Caco-2 (cell line): ENCODE measurements around the gene OR5B12. TPM values are rescaled to one million over a fixed set of nuclear protein-coding genes. Genes with fewer than 3 reads are reported as not detected.
"Not testable (repeated sequence)": the region's sequence is repeated elsewhere in the genome, so short reads cannot be mapped to it uniquely, and the experiment has no call there.

ENCODE experiments used
- BruUV-seq: library from RNA; stranded (reverse); fragments of 400-500 nt; replicated peaks from 2 replicates; lab custom pipeline; 2021; lab: Mats Ljungman, UMichigan
- CTCF ChIA-PET: fragments of 300-600 bp; sonication (Branson Sonifier 250); formaldehyde crosslinking; loops from one replicate; lab custom pipeline; 2022; ENCODE audit warnings: antibody characterized with exemption; lab: Charles Lee
- POLR2A ChIA-PET: fragments of 300-600 bp; sonication (Branson Sonifier 250); formaldehyde crosslinking; loops from one replicate; lab custom pipeline; 2022; ENCODE audit warnings: antibody characterized with exemption; lab: Charles Lee
- DNase-seq, 2 experiments: peaks; one replicate each; pipeline versions ENCODE4 v3.0.0 to v3.0.0-alpha.2; 2020 to 2022
- H3K27me3 ChIP-seq: replicated peaks from 2 replicates; pipeline ENCODE4 v1.6.0; 2011; ENCODE audit warnings: low read length; ENCODE audit not compliant: control insufficient read depth, insufficient read depth
- H3K36me3 ChIP-seq: 2 replicates; pipeline ENCODE4 v1.5.1; 2011; ENCODE audit warnings: low read length; ENCODE audit not compliant: control insufficient read depth, insufficient read depth
- H3K4me1 ChIP-seq: fragments of 250-450 bp; sonication (Bioruptor Pico); 2 replicates; pipeline ENCODE4 v1.5.1; 2020; ENCODE audit warnings: mild to moderate bottlenecking
- H3K4me3 ChIP-seq: 2 replicates; pipeline ENCODE4 v1.5.1; 2011; ENCODE audit warnings: low read depth, mild to moderate bottlenecking, control low read depth, low read length
- H3K9me3 ChIP-seq: fragments of 250-450 bp; sonication (Bioruptor Pico); 2 replicates; pipeline ENCODE4 v1.5.1; 2020; ENCODE audit warnings: mild to moderate bottlenecking, moderate library complexity
- H3K27ac Mint-ChIP-seq: one replicate; pipeline ENCODE4 v1.8.0; 2022; ENCODE audit warnings: mixed read lengths; ENCODE audit not compliant: unreplicated experiment
- H3K27me3 Mint-ChIP-seq: one replicate; pipeline ENCODE4 v1.8.0; 2022; ENCODE audit warnings: mixed read lengths; ENCODE audit not compliant: insufficient read depth, unreplicated experiment
- H3K36me3 Mint-ChIP-seq: one replicate; pipeline ENCODE4 v1.8.0; 2022; ENCODE audit warnings: mild to moderate bottlenecking, mixed read lengths; ENCODE audit not compliant: insufficient read depth, unreplicated experiment
- H3K4me1 Mint-ChIP-seq: one replicate; pipeline ENCODE4 v1.8.0; 2022; ENCODE audit warnings: low read depth, mixed read lengths; ENCODE audit not compliant: unreplicated experiment
- H3K4me3 Mint-ChIP-seq: one replicate; pipeline ENCODE4 v1.8.0; 2022; ENCODE audit warnings: mild to moderate bottlenecking, moderate library complexity, mixed read lengths; ENCODE audit not compliant: unreplicated experiment
- H3K9me3 Mint-ChIP-seq: one replicate; pipeline ENCODE4 v1.8.0; 2022; ENCODE audit warnings: mixed read lengths; ENCODE audit not compliant: unreplicated experiment
- intact Hi-C: fragments of 100-400 bp; cut with micrococcal nuclease; formaldehyde crosslinking; loops from one replicate; pipeline ENCODE4 v1.10.0; 2022; ENCODE audit not compliant: unreplicated experiment
- total RNA-seq: library from RNA; stranded (reverse); gene quantifications from 2 replicates; pipeline ENCODE4 v1.2.3, GENCODE V29; 2022
- TF ChIP-seq, protein P1 (sequence below), 2 experiments: fragments of 200-600 bp in 1 of 2; IDR thresholded peaks; 1 replicate in 1 of 2; 2 replicates in 1 of 2; pipeline versions ENCODE4 v1.5.1 to v1.8.0; 2011 to 2022; ENCODE audit warnings: antibody characterized with exemption in 1 of 2, control low read depth in 1 of 2, inconsistent platforms in 1 of 2, low read depth in 1 of 2, low read length in 1 of 2, mild to moderate bottlenecking in 1 of 2, moderate library complexity in 1 of 2; ENCODE audit not compliant: insufficient read depth in 1 of 2, severe bottlenecking in 1 of 2, unreplicated experiment in 1 of 2

Gene OR5B12
- total RNA-seq, 1 experiment from 2014 or later, result not detected

DNA sequence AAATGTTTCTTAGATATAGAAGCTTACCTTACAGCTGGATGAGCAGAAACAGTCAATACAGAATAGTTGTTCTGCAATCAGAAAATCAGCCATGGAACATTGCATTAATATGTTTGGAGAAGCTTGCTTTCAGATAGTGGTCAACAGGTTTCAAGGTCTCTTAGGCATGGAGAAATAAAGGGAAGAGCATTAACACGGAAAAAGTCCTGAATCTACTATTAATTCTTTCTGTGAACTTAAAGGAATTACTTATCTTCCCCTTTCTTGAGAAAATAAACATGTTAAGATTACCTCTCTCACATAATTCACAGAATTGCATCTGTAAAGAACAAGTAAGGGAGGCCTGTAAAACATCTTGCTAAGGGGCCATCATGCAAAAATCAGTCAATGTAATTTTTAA is 35.3 kb downstream of the OR5B12 start, which contains the start of gene OR5B3:
OR5B3 (minus strand) TSS at position 101 of the 400 bp plus-strand sequence. CDS start 3,465 bp downstream, outside the sequence.
- Mint-ChIP-seq H3K27ac (no peak within 1 kb of the TSS), H3K9me3 (peaks cover 21% of the 10 kb centered on the region), H3K4me1 (no peaks in the 10 kb centered on the region), H3K36me3 (no peaks in the 10 kb centered on the region), H3K27me3 (peaks cover 16% of the 10 kb centered on the region), H3K4me3 (no peak within 1 kb of the TSS)
- Histone ChIP-seq H3K27me3 (no peaks in the 10 kb centered on the region), H3K36me3 (no peaks in the 10 kb centered on the region), H3K4me3 (no peak within 1 kb of the TSS), H3K9me3 (0 out of 2 replicates have a peak, but pooled peaks cover 3% of the 10 kb centered on the region), H3K4me1 (no peaks in the 10 kb centered on the region)
- ChIA-PET CTCF (no interaction called here), POLR2A (no interaction called here)
- TF ChIP-seq, protein P1, sequence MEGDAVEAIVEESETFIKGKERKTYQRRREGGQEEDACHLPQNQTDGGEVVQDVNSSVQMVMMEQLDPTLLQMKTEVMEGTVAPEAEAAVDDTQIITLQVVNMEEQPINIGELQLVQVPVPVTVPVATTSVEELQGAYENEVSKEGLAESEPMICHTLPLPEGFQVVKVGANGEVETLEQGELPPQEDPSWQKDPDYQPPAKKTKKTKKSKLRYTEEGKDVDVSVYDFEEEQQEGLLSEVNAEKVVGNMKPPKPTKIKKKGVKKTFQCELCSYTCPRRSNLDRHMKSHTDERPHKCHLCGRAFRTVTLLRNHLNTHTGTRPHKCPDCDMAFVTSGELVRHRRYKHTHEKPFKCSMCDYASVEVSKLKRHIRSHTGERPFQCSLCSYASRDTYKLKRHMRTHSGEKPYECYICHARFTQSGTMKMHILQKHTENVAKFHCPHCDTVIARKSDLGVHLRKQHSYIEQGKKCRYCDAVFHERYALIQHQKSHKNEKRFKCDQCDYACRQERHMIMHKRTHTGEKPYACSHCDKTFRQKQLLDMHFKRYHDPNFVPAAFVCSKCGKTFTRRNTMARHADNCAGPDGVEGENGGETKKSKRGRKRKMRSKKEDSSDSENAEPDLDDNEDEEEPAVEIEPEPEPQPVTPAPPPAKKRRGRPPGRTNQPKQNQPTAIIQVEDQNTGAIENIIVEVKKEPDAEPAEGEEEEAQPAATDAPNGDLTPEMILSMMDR (IDR thresholded peaks at IDR 0.05; ENCODE audit: insufficient read depth in 1 of 2, low read depth in 1 of 2, low read length in 1 of 2, severe bottlenecking in 1 of 2, unreplicated experiment in 1 of 2), result no peak
- no peak for DNase-seq
- intact Hi-C loops, result no loop called here
- no TSS peak for BruUV-seq

DNA sequence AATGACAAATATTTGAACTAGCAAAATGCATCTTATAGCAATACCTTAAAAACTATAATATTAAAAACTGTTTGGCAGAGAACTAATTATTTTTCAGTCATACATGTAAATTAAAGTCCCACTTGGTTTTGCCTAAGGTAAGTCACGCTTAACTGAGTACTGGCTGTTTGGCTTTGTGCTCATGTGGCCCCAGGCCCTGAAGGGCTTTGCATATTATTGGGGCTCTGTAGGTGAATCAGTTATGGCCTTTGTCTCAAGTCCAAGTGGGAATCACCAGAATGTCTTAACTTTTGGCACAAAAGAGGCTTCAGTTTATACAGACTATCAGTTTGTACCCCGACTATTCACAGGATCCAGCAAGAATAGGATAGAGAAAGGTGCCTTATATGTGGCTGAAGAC is 42.4 kb downstream of the OR5B12 start:
- H3K36me3 ChIP-seq, H3K36me3 Mint-ChIP-seq, intact Hi-C loops, CTCF ChIA-PET, BruUV-seq, H3K9me3 ChIP-seq, H3K4me1 Mint-ChIP-seq, H3K4me3 ChIP-seq, H3K4me3 Mint-ChIP-seq, POLR2A ChIA-PET, DNase-seq, H3K4me1 ChIP-seq, H3K27ac Mint-ChIP-seq, H3K27me3 ChIP-seq, H3K27me3 Mint-ChIP-seq: not testable (repeated sequence)
- H3K9me3 Mint-ChIP-seq, result peaks cover 12% of the 10 kb centered on the region

DNA sequence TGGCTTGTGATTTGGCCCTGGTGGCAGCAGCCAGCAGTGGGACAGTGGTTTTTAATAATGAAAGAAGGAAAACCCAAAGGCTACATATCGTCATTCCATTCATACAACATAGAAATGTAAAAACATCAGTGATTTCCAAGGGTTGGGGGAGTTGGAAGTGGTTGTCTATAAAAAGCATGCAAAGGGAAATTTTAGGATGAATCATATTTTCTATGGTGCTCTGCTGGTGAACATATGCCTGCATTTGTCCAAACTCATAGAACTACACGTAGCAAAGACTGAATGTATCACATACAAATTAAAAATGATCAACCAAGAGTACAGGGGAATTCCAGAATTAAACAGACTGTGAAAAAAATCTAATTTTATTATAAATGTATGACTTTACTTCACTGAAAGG is 46.5 kb downstream of the OR5B12 start:
- Mint-ChIP-seq H3K36me3 (no peaks in the 10 kb centered on the region), H3K27ac (no peak overlapping the region), H3K4me1 (peaks cover 6% of the 10 kb centered on the region), H3K9me3 (peaks cover 17% of the 10 kb centered on the region), H3K4me3 (no peak overlapping the region), H3K27me3 (no peaks in the 10 kb centered on the region)
- Histone ChIP-seq H3K27me3 (no peaks in the 10 kb centered on the region), H3K4me1 (peaks cover 6% of the 10 kb centered on the region; the same call in 1 of the 2 replicates), H3K36me3 (no peaks in the 10 kb centered on the region), H3K9me3 (peaks cover 8% of the 10 kb centered on the region), H3K4me3 (no peak overlapping the region)
- ChIA-PET CTCF (no interaction called here), POLR2A (no interaction called here)
- DNase-seq, result no peak
- intact Hi-C loops, result no loop called here
- no TSS peak for BruUV-seq
- TF ChIP-seq, protein P1 (IDR thresholded peaks at IDR 0.05; ENCODE audit: insufficient read depth in 1 of 2, low read depth in 1 of 2, low read length in 1 of 2, severe bottlenecking in 1 of 2, unreplicated experiment in 1 of 2), result no peak
